Endothelial cell of umbilical vein (primary cell): ENCODE results near the gene TSPOAP1. TPM values are rescaled to one million over a fixed set of nuclear protein-coding genes. Genes with fewer than 3 reads are reported as not detected.

ENCODE experiments used
- BruUV-seq: library from RNA; stranded (reverse); fragments of 400-500 nt; replicated peaks from 2 replicates; lab custom pipeline; 2021; lab: Mats Ljungman, UMichigan
- CTCF ChIA-PET: fragments of 300-600, 350-600 bp; sonication (Branson Sonifier 250); formaldehyde crosslinking; loops from one replicate; lab custom pipeline; 2021; ENCODE audit warnings: antibody characterized with exemption, inconsistent platforms; lab: Charles Lee
- POLR2A ChIA-PET: fragments of 300-600, 350-600 bp; sonication (Branson Sonifier 250); formaldehyde crosslinking; loops from one replicate; lab custom pipeline; 2021; ENCODE audit warnings: antibody characterized with exemption, inconsistent platforms; lab: Charles Lee
- DNase-seq: peaks from one replicate; pipeline ENCODE4 v3.0.0-alpha.2; 2011; ENCODE audit warnings: low read depth, low spot score
- FAIRE-seq: peaks from 2 replicates; lab custom pipeline; 2011; peaks lifted over from hg19 to GRCh38; lab: Jason Lieb, UNC
- H2AFZ ChIP-seq: 2 replicates; pipeline ENCODE4 v1.6.0; 2012; ENCODE audit warnings: low read depth, low read length, control low read depth, inconsistent platforms
- H3K27ac ChIP-seq: 2 replicates; pipeline ENCODE4 v1.5.1; 2011; ENCODE audit warnings: low read depth, mild to moderate bottlenecking, control low read depth, low read length, moderate library complexity; ENCODE audit not compliant: insufficient read depth
- H3K27me3 ChIP-seq, 2 experiments: 2 replicates each; pipeline versions ENCODE4 v1.6.0 to v1.6.1; 2011; ENCODE audit warnings: low read length in 2 of 2, mixed read lengths in 1 of 2; ENCODE audit not compliant: control insufficient read depth in 2 of 2, insufficient read depth in 2 of 2
- H3K36me3 ChIP-seq, 2 experiments: 2 replicates in 1 of 2; 3 replicates in 1 of 2; pipeline ENCODE4 v1.5.1; 2011; ENCODE audit warnings: low read length in 2 of 2, mild to moderate bottlenecking in 1 of 2, moderate library complexity in 1 of 2; ENCODE audit not compliant: control insufficient read depth in 2 of 2, insufficient read depth in 2 of 2; ENCODE audit errors: extremely low read depth in 1 of 2
- H3K4me1 ChIP-seq: 3 replicates; pipeline ENCODE4 v1.5.1; 2011; ENCODE audit warnings: mild to moderate bottlenecking, low read length; ENCODE audit not compliant: control insufficient read depth, insufficient read depth; ENCODE audit errors: extremely low read depth
- H3K4me2 ChIP-seq: 2 replicates; pipeline ENCODE4 v1.6.1; 2011; ENCODE audit warnings: low read length, control low read depth, mixed read lengths; ENCODE audit not compliant: insufficient read depth
- H3K4me3 ChIP-seq, 3 experiments: fragments of 200-600 bp in 1 of 3; sonication (generic), shearing (Covaris generic) in 1 of 3; replicated peaks in 1 of 3; 2 replicates each; pipeline ENCODE4 v1.5.1; 2011 to 2016; ENCODE audit warnings: control low read depth in 3 of 3, low read length in 3 of 3, mild to moderate bottlenecking in 2 of 3, inconsistent platforms in 1 of 3, low read depth in 1 of 3, moderate library complexity in 1 of 3; ENCODE audit not compliant: insufficient read depth in 1 of 3
- H3K79me2 ChIP-seq: 2 replicates; pipeline ENCODE4 v1.6.0; 2012; ENCODE audit warnings: low read length, inconsistent platforms; ENCODE audit not compliant: control insufficient read depth, insufficient read depth
- H3K9ac ChIP-seq: replicated peaks from 2 replicates; pipeline ENCODE3; 2011; ENCODE audit warnings: low read length, control low read depth; ENCODE audit not compliant: insufficient read depth; ENCODE audit errors: extremely low read depth
- H3K9me1 ChIP-seq: replicated peaks from 3 replicates; pipeline ENCODE4 v1.6.0; 2011; ENCODE audit warnings: mild to moderate bottlenecking, low read length; ENCODE audit not compliant: control insufficient read depth, insufficient read depth; ENCODE audit errors: extremely low read depth
- H3K9me3 ChIP-seq: replicated peaks from 2 replicates; pipeline ENCODE4 v1.5.1; 2012; ENCODE audit warnings: low read length, inconsistent platforms; ENCODE audit not compliant: control insufficient read depth, insufficient read depth
- H4K20me1 ChIP-seq: replicated peaks from 2 replicates; pipeline ENCODE3; 2011; ENCODE audit warnings: mild to moderate bottlenecking, low read length; ENCODE audit not compliant: control insufficient read depth, insufficient read depth; ENCODE audit errors: extremely low read depth
- EZH2 ChIP-seq: IDR thresholded peaks from 2 replicates; pipeline ENCODE4 v1.6.1; 2012; ENCODE audit warnings: borderline replicate concordance, low read depth, mild to moderate bottlenecking, moderate library complexity, low read length, inconsistent platforms; ENCODE audit not compliant: severe bottlenecking
- FOS ChIP-seq: IDR thresholded peaks from 2 replicates; pipeline ENCODE4 v1.6.1; 2011; ENCODE audit warnings: mild to moderate bottlenecking, low read length, moderate library complexity, borderline replicate concordance; ENCODE audit not compliant: insufficient read depth
- GATA2 ChIP-seq: IDR thresholded peaks from 2 replicates; pipeline ENCODE4 v1.7.0; 2011; ENCODE audit warnings: low read depth, mild to moderate bottlenecking, moderate library complexity, mixed read lengths, low read length; ENCODE audit not compliant: insufficient read length, insufficient read depth
- MYC ChIP-seq: IDR thresholded peaks from one replicate; pipeline ENCODE4 v1.6.1; 2011; ENCODE audit warnings: mild to moderate bottlenecking, low read depth, low read length
- POLR2A ChIP-seq: IDR thresholded peaks from 2 replicates; pipeline ENCODE4 v1.6.1; 2012; ENCODE audit warnings: low read depth, mild to moderate bottlenecking, control low read depth, low read length
- POLR2AphosphoS5 ChIP-seq: IDR thresholded peaks from 2 replicates; pipeline ENCODE4 v1.6.1; 2012; ENCODE audit warnings: low read depth, mild to moderate bottlenecking, control low read depth, low read length, moderate library complexity; ENCODE audit not compliant: insufficient read depth
- dilution Hi-C: fragments of 300-500 bp; cut with MboI; formaldehyde crosslinking; loops from one replicate; pipeline ENCODE4 v1.15.0; 2019; ENCODE audit warnings: low sequenced_read_pairs; ENCODE audit not compliant: extremely low pct_ligation_motif_present
- intact Hi-C: fragments of 100-400 bp; cut with micrococcal nuclease; formaldehyde crosslinking; loops from one replicate; pipeline ENCODE4 v1.10.0; 2022
- polyA plus RNA-seq, 4 experiments: library from polyadenylated mRNA; depleted of rRNA in 3 of 4; stranded (reverse) in 3 of 4; unstranded in 1 of 4; fragments of >200 nt; gene quantifications; 2 replicates each; pipeline versions ENCODE4 v1.2.1 to v1.2.3, GENCODE V29; 2011 to 2012; ENCODE audit warnings: missing spikeins in 1 of 4
- total RNA-seq: library from RNA; stranded (reverse); gene quantifications from 2 replicates; pipeline ENCODE4 v1.2.3, GENCODE V29; 2021
- TF ChIP-seq, protein P1 (sequence below), 2 donors: IDR thresholded peaks; 1 replicate in 1 of 2; 2 replicates in 1 of 2; pipeline ENCODE4 v1.5.1; 2011; ENCODE audit warnings: low read length in 2 of 2, mild to moderate bottlenecking in 2 of 2, moderate library complexity in 2 of 2, control low read depth in 1 of 2, inconsistent platforms in 1 of 2, low read depth in 1 of 2; ENCODE audit not compliant: insufficient read depth in 1 of 2; ENCODE audit errors: extremely low read depth in 1 of 2
- TF ChIP-seq, protein P2 (sequence below): IDR thresholded peaks from 2 replicates; pipeline ENCODE4 v1.6.1; 2011; ENCODE audit not compliant: insufficient read depth, insufficient read length

Gene TSPOAP1
- total and polyA plus RNA-seq, 2 donors (not counting 3 experiments of a cell fraction or from before 2014, with no cell fraction given) = not detected

DNA sequence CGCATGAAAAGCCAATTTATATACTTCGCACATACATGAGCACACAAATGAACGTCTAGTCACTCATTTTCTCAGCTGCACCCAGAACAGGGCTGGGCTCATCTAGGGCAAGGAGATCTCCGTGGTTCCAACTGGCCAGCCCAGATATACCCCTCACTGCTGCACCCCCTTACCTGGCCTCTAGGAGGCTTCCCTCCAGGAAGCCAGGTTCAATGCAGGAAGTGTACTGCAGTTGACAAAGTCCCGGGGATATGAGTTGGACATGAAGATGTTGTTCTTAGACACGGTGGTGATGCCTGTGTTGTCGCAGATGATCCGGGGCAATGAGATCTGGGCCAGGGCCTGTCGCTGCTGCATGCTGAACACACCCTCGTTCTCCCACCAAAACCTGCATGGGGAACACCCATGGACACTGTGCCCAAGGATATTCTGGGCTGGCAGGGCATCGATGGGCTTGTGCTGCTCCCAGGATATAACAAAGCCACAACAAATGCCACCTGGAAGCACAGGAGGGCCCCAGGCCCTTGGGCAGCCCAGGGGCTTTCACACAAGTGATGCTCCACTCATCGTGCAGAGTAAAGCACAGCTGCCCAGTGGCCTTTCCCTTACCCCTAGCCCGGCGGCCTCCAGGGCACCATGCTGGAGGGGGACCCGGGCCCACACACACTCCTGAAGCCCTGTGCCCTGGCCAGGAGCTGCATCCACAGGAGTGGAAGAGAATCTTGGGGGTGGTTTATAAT is 57.9 kb downstream of the TSPOAP1 start:
- H3K4me2 ChIP-seq = no peak overlapping the region
- no peaks in the 10 kb centered on the region for H3K79me2 ChIP-seq
- no peak for FAIRE-seq
- TF ChIP-seq EZH2 (no peak), MYC (no peak)
- no peak overlapping the region for H3K9ac ChIP-seq
- no peaks in the 10 kb centered on the region for H3K9me3 ChIP-seq
- intact Hi-C loops = no loop called here
- no peaks in the 10 kb centered on the region for H3K9me1 ChIP-seq
- H2AFZ ChIP-seq = no peak overlapping the region
- dilution Hi-C loops = no loop called here
- ChIA-PET CTCF (no interaction called here), POLR2A (no interaction called here)
- no peak for DNase-seq
- no peaks in the 10 kb centered on the region for H4K20me1 ChIP-seq
- H3K27me3 ChIP-seq = no peaks in the 10 kb centered on the region
- H3K4me1 ChIP-seq = no peaks in the 10 kb centered on the region
- H3K27ac ChIP-seq = no peak overlapping the region
- no TSS peak for BruUV-seq
- H3K36me3 ChIP-seq = no peaks in the 10 kb centered on the region
- H3K4me3 ChIP-seq = no peak overlapping the region

DNA sequence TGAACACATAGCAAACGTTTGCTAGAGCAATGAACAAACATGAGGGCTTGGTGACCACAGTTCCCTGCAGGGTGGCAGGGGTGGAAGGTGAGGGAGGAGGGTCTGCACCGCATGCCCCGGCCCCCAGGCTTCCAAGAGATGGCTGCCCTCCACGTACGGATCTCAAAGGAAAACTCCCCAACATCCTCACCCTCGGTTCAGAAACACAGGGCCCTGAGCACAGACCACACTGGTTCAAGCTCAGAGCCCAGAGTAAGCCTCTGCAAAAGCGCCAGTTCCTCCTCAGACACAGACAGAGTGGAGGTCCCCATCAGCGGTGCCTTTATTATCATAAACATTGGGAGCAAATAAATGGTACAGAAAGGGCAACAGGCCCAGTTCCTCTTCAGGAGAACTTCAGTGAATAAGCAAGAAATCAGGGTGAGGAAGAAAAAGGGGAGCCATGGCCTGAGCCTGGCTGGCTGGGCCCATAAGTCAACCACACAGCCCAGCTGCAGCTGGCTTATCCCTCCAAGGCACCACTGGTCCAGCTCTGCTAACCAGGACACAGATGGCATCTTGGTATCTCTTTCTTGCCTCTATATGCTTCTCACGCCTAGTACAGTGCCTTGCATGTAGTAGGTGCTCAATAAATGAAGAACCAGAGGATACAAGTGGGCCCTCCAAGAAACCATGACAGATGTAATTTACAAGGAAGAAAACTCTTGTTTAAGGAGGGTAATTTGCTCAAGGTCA is 58.9 kb downstream of the TSPOAP1 start:
- no peaks in the 10 kb centered on the region for H3K79me2 ChIP-seq
- dilution Hi-C loops = no loop called here
- DNase-seq (no peak), FAIRE-seq (no peak)
- intact Hi-C loops = no loop called here
- BruUV-seq = no TSS peak
- no peaks in the 10 kb centered on the region for H3K4me1 ChIP-seq
- CTCF ChIA-PET = no interaction called here
- H3K27me3 ChIP-seq = no peaks in the 10 kb centered on the region
- no peaks in the 10 kb centered on the region for H3K9me1 ChIP-seq
- H3K36me3 ChIP-seq = no peaks in the 10 kb centered on the region
- POLR2A ChIA-PET = no interaction called here
- H4K20me1 ChIP-seq = no peaks in the 10 kb centered on the region
- no peak overlapping the region for H3K9ac ChIP-seq
- H3K27ac ChIP-seq = no peak overlapping the region
- H3K9me3 ChIP-seq = no peaks in the 10 kb centered on the region
- H3K4me3 ChIP-seq = no peak overlapping the region
- H2AFZ ChIP-seq = no peak overlapping the region
- TF ChIP-seq POLR2A (no peak), MYC (no peak), POLR2AphosphoS5 (no peak), FOS (no peak), GATA2 (no peak)
- TF ChIP-seq, protein P1, sequence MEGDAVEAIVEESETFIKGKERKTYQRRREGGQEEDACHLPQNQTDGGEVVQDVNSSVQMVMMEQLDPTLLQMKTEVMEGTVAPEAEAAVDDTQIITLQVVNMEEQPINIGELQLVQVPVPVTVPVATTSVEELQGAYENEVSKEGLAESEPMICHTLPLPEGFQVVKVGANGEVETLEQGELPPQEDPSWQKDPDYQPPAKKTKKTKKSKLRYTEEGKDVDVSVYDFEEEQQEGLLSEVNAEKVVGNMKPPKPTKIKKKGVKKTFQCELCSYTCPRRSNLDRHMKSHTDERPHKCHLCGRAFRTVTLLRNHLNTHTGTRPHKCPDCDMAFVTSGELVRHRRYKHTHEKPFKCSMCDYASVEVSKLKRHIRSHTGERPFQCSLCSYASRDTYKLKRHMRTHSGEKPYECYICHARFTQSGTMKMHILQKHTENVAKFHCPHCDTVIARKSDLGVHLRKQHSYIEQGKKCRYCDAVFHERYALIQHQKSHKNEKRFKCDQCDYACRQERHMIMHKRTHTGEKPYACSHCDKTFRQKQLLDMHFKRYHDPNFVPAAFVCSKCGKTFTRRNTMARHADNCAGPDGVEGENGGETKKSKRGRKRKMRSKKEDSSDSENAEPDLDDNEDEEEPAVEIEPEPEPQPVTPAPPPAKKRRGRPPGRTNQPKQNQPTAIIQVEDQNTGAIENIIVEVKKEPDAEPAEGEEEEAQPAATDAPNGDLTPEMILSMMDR (IDR thresholded peaks at IDR 0.05; ENCODE audit: extremely low read depth in 1 of 2, insufficient read depth in 1 of 2, low read depth in 1 of 2, low read length in 2 of 2) = no peak
- TF ChIP-seq, protein P2, sequence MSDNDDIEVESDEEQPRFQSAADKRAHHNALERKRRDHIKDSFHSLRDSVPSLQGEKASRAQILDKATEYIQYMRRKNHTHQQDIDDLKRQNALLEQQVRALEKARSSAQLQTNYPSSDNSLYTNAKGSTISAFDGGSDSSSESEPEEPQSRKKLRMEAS = no peak
- H3K4me2 ChIP-seq = no peak overlapping the region
